Epithelial cell of esophagus (primary cell): ENCODE measurements around the gene PDIK1L.
"Not testable (repeated sequence)": the region's sequence is repeated elsewhere in the genome, so short reads cannot be mapped to it uniquely, and the experiment has no call there.

Source experiments
- DNase-seq: peaks from one replicate; pipeline ENCODE4 v3.0.0; 2010; ENCODE audit warnings: low read depth
- H3K4me3 ChIP-seq: 2 replicates; pipeline ENCODE4 v1.5.1; 2011; ENCODE audit warnings: mild to moderate bottlenecking, low read length, control low read depth
- TF ChIP-seq, protein P1 (sequence below): IDR thresholded peaks from 2 replicates; pipeline ENCODE4 v1.5.1; 2011; ENCODE audit warnings: low read depth, mild to moderate bottlenecking, low read length, control low read depth, inconsistent platforms; ENCODE audit not compliant: insufficient read depth; ENCODE audit errors: missing control alignments

Gene PDIK1L

DNA sequence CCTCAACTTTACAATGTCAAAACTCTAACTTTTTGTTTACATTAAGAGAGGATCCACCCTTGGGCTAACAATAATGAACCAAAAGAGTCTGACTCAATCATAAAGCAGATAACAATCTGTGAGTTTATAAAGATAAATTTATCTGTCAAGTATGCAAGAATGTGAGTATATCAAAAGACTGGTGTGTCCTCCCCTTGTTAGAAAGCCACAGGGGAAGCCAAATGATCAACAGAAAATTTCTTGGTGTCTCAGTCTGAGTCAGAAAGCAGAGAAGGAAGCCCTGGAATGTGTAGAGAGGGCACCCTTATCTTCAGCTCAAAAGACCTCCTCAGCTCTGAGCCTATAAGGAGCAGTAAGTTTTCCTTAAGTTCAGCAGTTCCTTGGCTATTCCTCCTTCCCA lies 13.9 kb upstream of the PDIK1L start:
- H3K4me3 ChIP-seq = no peak overlapping the region
- TF ChIP-seq, protein P1, sequence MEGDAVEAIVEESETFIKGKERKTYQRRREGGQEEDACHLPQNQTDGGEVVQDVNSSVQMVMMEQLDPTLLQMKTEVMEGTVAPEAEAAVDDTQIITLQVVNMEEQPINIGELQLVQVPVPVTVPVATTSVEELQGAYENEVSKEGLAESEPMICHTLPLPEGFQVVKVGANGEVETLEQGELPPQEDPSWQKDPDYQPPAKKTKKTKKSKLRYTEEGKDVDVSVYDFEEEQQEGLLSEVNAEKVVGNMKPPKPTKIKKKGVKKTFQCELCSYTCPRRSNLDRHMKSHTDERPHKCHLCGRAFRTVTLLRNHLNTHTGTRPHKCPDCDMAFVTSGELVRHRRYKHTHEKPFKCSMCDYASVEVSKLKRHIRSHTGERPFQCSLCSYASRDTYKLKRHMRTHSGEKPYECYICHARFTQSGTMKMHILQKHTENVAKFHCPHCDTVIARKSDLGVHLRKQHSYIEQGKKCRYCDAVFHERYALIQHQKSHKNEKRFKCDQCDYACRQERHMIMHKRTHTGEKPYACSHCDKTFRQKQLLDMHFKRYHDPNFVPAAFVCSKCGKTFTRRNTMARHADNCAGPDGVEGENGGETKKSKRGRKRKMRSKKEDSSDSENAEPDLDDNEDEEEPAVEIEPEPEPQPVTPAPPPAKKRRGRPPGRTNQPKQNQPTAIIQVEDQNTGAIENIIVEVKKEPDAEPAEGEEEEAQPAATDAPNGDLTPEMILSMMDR = no peak
- DNase-seq = no peak

DNA sequence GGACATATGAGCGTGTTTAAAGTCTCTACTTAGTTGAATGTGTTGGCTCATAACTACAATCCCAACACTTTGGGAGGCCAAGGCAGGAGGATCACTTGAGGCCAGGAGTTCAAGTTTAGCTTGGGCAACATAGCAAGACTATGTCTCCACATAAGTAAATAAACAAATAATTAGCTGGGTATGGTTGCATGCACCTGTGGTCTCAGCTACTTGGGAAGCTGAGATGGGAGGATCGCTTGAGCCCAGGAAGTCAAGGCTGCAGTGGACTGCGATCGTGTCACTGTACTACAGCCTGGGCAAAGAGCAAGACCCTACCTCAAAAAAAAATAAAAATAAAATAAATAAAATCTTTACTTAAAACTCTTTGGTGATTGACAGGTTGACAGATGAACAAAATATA lies 13.0 kb upstream of the PDIK1L start:
- TF ChIP-seq, protein P1 = no peak

DNA sequence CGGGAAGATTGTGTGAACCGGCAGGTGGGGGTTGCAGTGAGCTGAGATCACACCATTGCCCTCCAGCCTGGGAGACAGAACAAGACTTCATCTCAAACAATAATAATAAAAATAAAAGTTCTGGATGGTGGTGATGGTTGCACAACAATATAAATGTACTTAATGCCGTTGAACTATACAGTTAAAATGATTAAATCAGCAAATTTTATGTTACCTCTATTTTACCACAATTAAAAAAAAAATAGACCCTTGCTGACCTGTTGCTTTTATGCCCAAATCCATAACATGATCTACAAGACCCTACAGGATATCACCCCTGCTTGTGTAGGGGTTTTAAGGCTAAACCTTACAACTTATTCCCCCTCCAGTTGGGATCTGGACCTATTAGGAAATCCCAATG lies 11.8 kb upstream of the PDIK1L start:
- H3K4me3 ChIP-seq = no peak overlapping the region
- no peak for DNase-seq
- TF ChIP-seq, protein P1 = no peak

More for the DNA sequence above, 13.0 kb upstream of the PDIK1L start:
- H3K4me3 ChIP-seq = no peak overlapping the region
- DNase-seq = no peak

- not testable (repeated sequence) for H3K4me3 ChIP-seq, DNase-seq
Observed at GRCh38 chr1:26100204-26100603, 11.4 kb upstream of the PDIK1L start.

GRCh38 chr1:26102119-26102518 lies 9.5 kb upstream of the PDIK1L start:
- no peak overlapping the region for H3K4me3 ChIP-seq
- DNase-seq = no peak
- TF ChIP-seq, protein P1 = no peak

DNA sequence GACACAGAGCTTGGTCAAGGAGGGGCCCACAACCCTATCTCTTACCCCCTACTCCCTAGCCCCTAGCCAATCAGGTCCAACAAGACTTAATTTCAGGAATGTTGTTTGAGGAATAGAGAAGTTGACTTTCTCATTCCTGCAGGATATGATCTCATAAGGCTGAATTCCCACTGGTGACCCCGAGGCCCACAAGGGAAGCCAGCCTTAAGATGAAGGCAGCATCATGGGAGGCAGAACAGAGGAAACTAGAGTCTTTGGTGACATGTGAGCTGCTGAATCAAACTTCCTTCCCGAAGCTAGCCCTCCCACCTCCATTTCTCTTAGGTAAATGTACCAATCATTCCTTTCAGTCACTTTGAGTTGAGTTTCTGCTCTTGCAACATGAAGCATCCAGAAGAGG lies 9.1 kb upstream of the PDIK1L start:
- TF ChIP-seq, protein P1 = no peak
- DNase-seq = no peak
- no peak overlapping the region for H3K4me3 ChIP-seq

- not testable (repeated sequence) for H3K4me3 ChIP-seq, DNase-seq
Observed at GRCh38 chr1:26105226-26105548, 6.4 kb upstream of the PDIK1L start.

- H3K4me3 ChIP-seq = no peak overlapping the region
- TF ChIP-seq, protein P1 = no peak
- no peak for DNase-seq
Observed at GRCh38 chr1:26109229-26110164, 2.1 kb upstream of the PDIK1L start.
